DND-41 (cell line): ENCODE measurements around the gene GATA3.
"Not testable (repeated sequence)": the region's sequence is repeated elsewhere in the genome, so short reads cannot be mapped to it uniquely, and the experiment has no call there.

ENCODE experiments used
- ATAC-seq: fragments of 200-7000 bp; cut with Tn5 transposase; 3 replicates; pipeline ENCODE4 v1.9.1; 2021; ENCODE audit warnings: low read depth; ENCODE audit not compliant: insufficient read depth
- DNase-seq: peaks from one replicate; pipeline ENCODE4 v3.0.0-alpha.2; 2020
- H2AFZ ChIP-seq: 2 replicates; pipeline ENCODE4 v1.6.0; 2012; ENCODE audit warnings: low read depth, low read length
- H3K27ac ChIP-seq: 2 replicates; pipeline ENCODE4 v1.5.1; 2012; ENCODE audit warnings: low read length, inconsistent platforms
- H3K27me3 ChIP-seq: fragments of 200-600 bp; sonication (generic); 2 replicates; pipeline ENCODE4 v1.6.0; 2012; ENCODE audit warnings: low read length, mild to moderate bottlenecking, inconsistent platforms; ENCODE audit not compliant: insufficient read depth, poor library complexity
- H3K36me3 ChIP-seq: 2 replicates; pipeline ENCODE4 v1.5.1; 2012; ENCODE audit warnings: low read length, inconsistent platforms; ENCODE audit not compliant: insufficient read depth
- H3K4me1 ChIP-seq: 2 replicates; pipeline ENCODE4 v1.5.1; 2012; ENCODE audit warnings: mild to moderate bottlenecking, low read length; ENCODE audit not compliant: insufficient read depth
- H3K4me2 ChIP-seq: 2 replicates; pipeline ENCODE4 v1.6.0; 2012; ENCODE audit warnings: mild to moderate bottlenecking, moderate library complexity, low read length, inconsistent platforms; ENCODE audit not compliant: insufficient read depth
- H3K4me3 ChIP-seq, 2 experiments: fragments of 200-600 bp in 1 of 2; shearing (Covaris generic) in 1 of 2; 2 replicates each; pipeline ENCODE4 v1.5.1; 2012 to 2016; ENCODE audit warnings: inconsistent platforms in 2 of 2, low read length in 2 of 2, mild to moderate bottlenecking in 2 of 2, low read depth in 1 of 2, moderate library complexity in 1 of 2
- H3K79me2 ChIP-seq: 2 replicates; pipeline ENCODE4 v1.6.0; 2012; ENCODE audit warnings: low read length, inconsistent platforms; ENCODE audit not compliant: insufficient read depth
- H3K9ac ChIP-seq: 2 replicates; pipeline ENCODE4 v1.6.0; 2012; ENCODE audit warnings: low read depth, mild to moderate bottlenecking, inconsistent platforms, low read length, moderate library complexity
- H3K9me3 ChIP-seq: 2 replicates; pipeline ENCODE4 v1.5.1; 2012; ENCODE audit warnings: low read length, moderate library complexity, mild to moderate bottlenecking, inconsistent platforms; ENCODE audit not compliant: insufficient read depth, severe bottlenecking
- H4K20me1 ChIP-seq: 2 replicates; pipeline ENCODE4 v1.6.0; 2012; ENCODE audit warnings: low read length; ENCODE audit not compliant: insufficient read depth
- CTCF ChIP-seq: IDR thresholded peaks from 2 replicates; pipeline ENCODE4 v1.5.1; 2012; ENCODE audit warnings: borderline replicate concordance, low read length, moderate library complexity, mild to moderate bottlenecking; ENCODE audit not compliant: poor library complexity, severe bottlenecking; ENCODE audit errors: extremely low read depth
- EZH2 ChIP-seq: IDR thresholded peaks from 3 replicates; pipeline ENCODE4 v1.6.1; 2012; ENCODE audit warnings: borderline replicate concordance, low read depth, mild to moderate bottlenecking, moderate library complexity, low read length, inconsistent platforms; ENCODE audit not compliant: severe bottlenecking

Gene GATA3

GRCh38 chr10:8023321-8023720 lies 31.2 kb upstream of the GATA3 start:
- TF ChIP-seq CTCF (no peak), EZH2 (no peak)
- no peak overlapping the region for H3K4me2 ChIP-seq
- H3K4me1 ChIP-seq = no peaks in the 10 kb centered on the region
- no peaks in the 10 kb centered on the region for H3K27me3 ChIP-seq
- no peaks in the 10 kb centered on the region for H3K36me3 ChIP-seq
- H2AFZ ChIP-seq = no peak overlapping the region
- no peaks in the 10 kb centered on the region for H4K20me1 ChIP-seq
- H3K27ac ChIP-seq = no peak overlapping the region
- no peaks in the 10 kb centered on the region for H3K79me2 ChIP-seq
- ATAC-seq = no peak
- no peak overlapping the region for H3K4me3 ChIP-seq
- DNase-seq = no peak
- no peaks in the 10 kb centered on the region for H3K9me3 ChIP-seq
- H3K9ac ChIP-seq = no peak overlapping the region

- H3K4me2 ChIP-seq = no peak overlapping the region
- no peaks in the 10 kb centered on the region for H3K4me1 ChIP-seq
- no peaks in the 10 kb centered on the region for H3K79me2 ChIP-seq
- no peaks in the 10 kb centered on the region for H3K36me3 ChIP-seq
- no peaks in the 10 kb centered on the region for H3K27me3 ChIP-seq
- H3K9me3 ChIP-seq = no peaks in the 10 kb centered on the region
- no peak overlapping the region for H2AFZ ChIP-seq
- no peak overlapping the region for H3K9ac ChIP-seq
- TF ChIP-seq EZH2 = no peak
- TF ChIP-seq CTCF = no peak
- H3K4me3 ChIP-seq = no peak overlapping the region
- no peak for ATAC-seq
- H3K27ac ChIP-seq = no peak overlapping the region
- no peak for DNase-seq
- H4K20me1 ChIP-seq = no peaks in the 10 kb centered on the region
Measured at GRCh38 chr10:8023851-8024250, 30.6 kb upstream of the GATA3 start.

GRCh38 chr10:8026349-8027259 lies 27.9 kb upstream of the GATA3 start:
- Histone ChIP-seq H3K4me3 (no peak overlapping the region), H3K9ac (no peak overlapping the region), H3K4me2 (no peak overlapping the region), H3K36me3 (no peaks in the 10 kb centered on the region), H2AFZ (no peak overlapping the region), H3K9me3 (no peaks in the 10 kb centered on the region), H4K20me1 (no peaks in the 10 kb centered on the region), H3K27me3 (no peaks in the 10 kb centered on the region), H3K27ac (no peak overlapping the region), H3K4me1 (no peaks in the 10 kb centered on the region), H3K79me2 (no peaks in the 10 kb centered on the region)
- no peak for DNase-seq
- no peak for TF ChIP-seq EZH2
- no peak for TF ChIP-seq CTCF
- ATAC-seq = no peak

- not testable (repeated sequence) for H4K20me1 ChIP-seq, H3K27me3 ChIP-seq, H3K9me3 ChIP-seq, H3K79me2 ChIP-seq, DNase-seq, H2AFZ ChIP-seq, H3K4me2 ChIP-seq, H3K4me3 ChIP-seq, H3K4me1 ChIP-seq, H3K36me3 ChIP-seq, ATAC-seq, H3K9ac ChIP-seq, H3K27ac ChIP-seq
Measured at GRCh38 chr10:8031211-8031610, 23.3 kb upstream of the GATA3 start.
